Ishikawa (cell line): Measurements from ENCODE around the gene MACF1.

Source experiments
- CEBPB ChIP-seq: IDR thresholded peaks from 2 replicates; pipeline ENCODE4 v1.6.1; 2012
- CREB1 ChIP-seq: IDR thresholded peaks from 2 replicates; pipeline ENCODE4 v1.6.1; 2012; ENCODE audit warnings: low read depth
- EGR1 ChIP-seq: IDR thresholded peaks from 2 replicates; pipeline ENCODE4 v1.6.1; 2012
- EP300 ChIP-seq: IDR thresholded peaks from 2 replicates; pipeline ENCODE4 v1.6.1; 2012; ENCODE audit warnings: borderline replicate concordance
- FOXM1 ChIP-seq: IDR thresholded peaks from 2 replicates; pipeline ENCODE4 v1.6.1; 2012; ENCODE audit warnings: low read depth, borderline replicate concordance
- MAX ChIP-seq: IDR thresholded peaks from 2 replicates; pipeline ENCODE4 v1.6.1; 2012
- NFIC ChIP-seq: IDR thresholded peaks from 2 replicates; pipeline ENCODE4 v1.6.1; 2012
- RAD21 ChIP-seq: IDR thresholded peaks from 2 replicates; pipeline ENCODE4 v1.6.1; 2012; ENCODE audit warnings: low read depth
- REST ChIP-seq: IDR thresholded peaks from 2 replicates; pipeline ENCODE4 v1.6.1; 2012; ENCODE audit warnings: low read depth, mild to moderate bottlenecking
- TAF1 ChIP-seq: IDR thresholded peaks from 2 replicates; pipeline ENCODE4 v1.6.1; 2012; ENCODE audit warnings: low read depth, mild to moderate bottlenecking
- TCF12 ChIP-seq: IDR thresholded peaks from 2 replicates; pipeline ENCODE4 v1.6.1; 2012; ENCODE audit warnings: low read depth
- TEAD4 ChIP-seq: IDR thresholded peaks from 2 replicates; pipeline ENCODE4 v1.6.1; 2012
- YY1 ChIP-seq: IDR thresholded peaks from 2 replicates; pipeline ENCODE4 v1.6.1; 2012; ENCODE audit warnings: low read depth
- ZBTB7A ChIP-seq: IDR thresholded peaks from 2 replicates; pipeline ENCODE4 v1.6.1; 2012; ENCODE audit warnings: low read depth
- TF ChIP-seq, protein P1 (sequence below): IDR thresholded peaks from 2 replicates; pipeline ENCODE4 v1.6.1; 2012

The MACF1 gene

GRCh38 chr1:39173119-39173994 lies 31.1 kb upstream of the MACF1 start:
- TF ChIP-seq TEAD4, result no peak
- 0 out of 2 replicates have a peak, but pooled peaks have one; percentile 12 for TF ChIP-seq RAD21

DNA sequence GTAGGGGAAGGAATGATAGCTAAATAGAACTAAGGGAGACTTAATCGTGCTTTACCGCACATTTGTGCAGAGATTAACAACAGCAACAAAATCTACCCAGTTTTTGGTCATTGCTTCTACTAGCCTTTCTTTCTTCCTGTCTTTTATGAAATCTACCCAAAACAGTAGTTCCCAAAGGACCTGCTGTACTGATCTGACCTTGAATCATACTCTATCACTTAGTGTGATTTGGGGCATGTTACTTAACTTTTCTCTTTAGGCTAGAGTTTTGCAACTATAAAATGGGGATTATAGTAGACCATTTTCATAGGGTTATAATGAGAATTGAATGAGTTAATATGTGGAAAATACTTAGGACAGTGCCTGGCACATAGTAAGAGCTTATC lies 30.5 kb upstream of the MACF1 start:
- TF ChIP-seq YY1 (no peak), TEAD4 (no peak), MAX (no peak), EP300 (no peak), EGR1 (no peak), CREB1 (no peak)

DNA sequence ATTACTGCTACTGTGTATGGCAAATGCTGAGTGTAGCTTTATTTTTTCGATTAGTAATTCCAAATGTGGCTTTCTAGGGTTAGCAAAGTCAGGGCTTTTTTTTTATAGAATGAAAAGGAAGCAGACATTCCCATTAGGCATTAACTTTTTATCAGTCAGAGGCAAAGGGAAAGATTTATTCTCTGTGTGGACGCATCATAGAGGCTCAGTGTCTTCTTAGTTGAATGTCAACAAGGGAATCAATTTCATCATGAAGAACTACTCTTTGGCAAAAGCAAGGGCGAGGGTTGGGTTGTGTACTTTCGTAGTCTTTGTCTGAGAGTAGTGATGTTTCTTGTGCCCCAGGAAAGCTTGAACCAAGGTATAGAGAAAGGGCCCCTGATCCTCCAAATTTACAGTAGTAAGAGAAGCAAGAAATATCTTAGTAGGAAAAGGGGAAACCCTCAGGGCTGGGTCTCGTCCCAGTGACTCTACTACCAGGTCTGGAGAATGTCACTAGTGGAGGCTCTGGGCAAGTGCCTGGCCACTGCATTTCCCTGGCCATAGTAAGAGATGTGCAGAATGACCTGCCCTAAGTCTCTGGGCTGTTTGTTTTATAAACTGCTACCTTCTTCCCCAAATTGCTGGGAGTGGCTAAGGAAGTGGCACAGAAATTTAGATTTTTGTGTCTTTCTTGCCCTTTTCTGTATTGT lies 30.0 kb upstream of the MACF1 start:
- no peak for TF ChIP-seq CEBPB
- no peak for TF ChIP-seq TAF1
- no peak for TF ChIP-seq RAD21
- no peak for TF ChIP-seq TEAD4
- TF ChIP-seq EP300, result no peak
- TF ChIP-seq MAX, result no peak
- no peak for TF ChIP-seq NFIC
- no peak for TF ChIP-seq YY1
- TF ChIP-seq EGR1, result no peak
- no peak for TF ChIP-seq TCF12
- TF ChIP-seq, protein P1, sequence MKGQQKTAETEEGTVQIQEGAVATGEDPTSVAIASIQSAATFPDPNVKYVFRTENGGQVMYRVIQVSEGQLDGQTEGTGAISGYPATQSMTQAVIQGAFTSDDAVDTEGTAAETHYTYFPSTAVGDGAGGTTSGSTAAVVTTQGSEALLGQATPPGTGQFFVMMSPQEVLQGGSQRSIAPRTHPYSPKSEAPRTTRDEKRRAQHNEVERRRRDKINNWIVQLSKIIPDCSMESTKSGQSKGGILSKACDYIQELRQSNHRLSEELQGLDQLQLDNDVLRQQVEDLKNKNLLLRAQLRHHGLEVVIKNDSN, result no peak
- no peak for TF ChIP-seq ZBTB7A
- TF ChIP-seq FOXM1, result no peak
- no peak for TF ChIP-seq CREB1
- TF ChIP-seq REST, result no peak

DNA sequence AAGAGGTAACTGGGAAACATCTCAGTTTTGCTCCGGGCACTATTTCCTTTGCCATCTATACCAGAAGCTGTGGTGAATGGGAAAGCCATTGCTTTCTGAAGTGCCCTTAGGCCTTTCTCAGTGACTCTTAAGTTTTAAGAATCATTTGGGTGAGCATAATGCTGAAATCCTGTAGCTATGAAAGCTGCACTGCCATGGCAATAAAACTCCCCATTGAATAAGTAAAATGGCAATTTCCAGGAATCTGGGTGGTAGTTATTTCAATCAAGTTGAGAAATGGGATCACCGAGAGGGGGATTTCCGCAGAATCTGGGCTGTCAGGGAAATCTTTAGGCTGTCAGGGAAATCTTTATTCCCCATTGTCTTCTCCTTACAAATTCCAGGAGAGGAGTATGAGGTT lies 26.8 kb upstream of the MACF1 start:
- TF ChIP-seq ZBTB7A (no peak), TAF1 (no peak), REST (no peak), NFIC (no peak), CREB1 (no peak), YY1 (no peak), EGR1 (no peak), TEAD4 (no peak), CEBPB (no peak), TCF12 (no peak), MAX (no peak)

DNA sequence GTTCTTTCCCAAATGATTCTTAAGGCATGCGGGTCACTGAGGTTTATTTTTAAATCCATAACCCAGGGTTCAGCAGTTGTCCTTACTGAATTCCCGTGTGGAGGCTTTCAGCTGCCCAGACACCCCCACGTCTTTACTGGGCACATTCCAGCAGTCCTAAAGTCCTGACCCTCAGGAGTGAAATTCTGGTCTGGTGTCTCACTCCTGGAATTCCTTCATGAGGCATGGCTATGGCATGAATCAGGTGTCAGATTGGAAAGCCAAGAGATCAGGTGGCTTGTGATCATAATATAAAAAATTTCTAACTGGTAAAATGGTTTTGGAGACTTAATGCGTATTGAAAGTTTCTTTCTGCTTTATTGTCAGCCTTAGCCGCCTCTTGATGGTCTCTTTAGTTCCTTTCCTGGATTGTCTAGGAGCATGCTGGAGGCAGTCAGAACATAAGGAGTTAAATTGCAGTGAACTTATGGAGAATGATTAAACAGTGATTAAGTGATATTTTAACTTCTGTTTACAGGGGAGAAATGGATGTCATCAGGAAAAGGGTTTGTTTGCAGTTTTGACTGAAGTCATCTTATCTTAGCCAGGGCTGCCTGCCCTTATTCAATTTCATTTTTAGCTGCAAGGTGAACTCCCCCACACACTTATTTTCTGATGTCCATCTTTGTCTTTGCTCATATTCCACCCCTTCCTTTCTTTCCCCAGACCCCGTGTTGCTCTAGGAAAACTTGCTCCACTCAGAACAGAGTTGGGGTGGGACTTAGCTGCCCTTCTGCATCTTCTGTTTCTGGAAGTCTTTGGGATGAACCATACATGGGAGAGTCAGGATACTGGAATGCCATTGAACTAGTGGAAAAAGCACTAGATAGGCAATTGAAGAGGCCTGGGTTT lies 25.7 kb upstream of the MACF1 start:
- no peak; the same call in 1 of the 2 replicates for TF ChIP-seq RAD21
- TF ChIP-seq EP300, result peak; percentile 64; the same call in 1 of the 2 replicates
- peak; percentile 93 for TF ChIP-seq TEAD4
- TF ChIP-seq MAX, result 0 out of 2 replicates have a peak, but pooled peaks have one; percentile 20
- no peak for TF ChIP-seq ZBTB7A
- TF ChIP-seq FOXM1, result peak; percentile 42; the same call in 1 of the 2 replicates
- TF ChIP-seq CREB1, result no peak
- TF ChIP-seq, protein P1, result no peak
- peak; percentile 69 for TF ChIP-seq TCF12
- no peak for TF ChIP-seq TAF1
- TF ChIP-seq NFIC, result peak; percentile 49; the same call in 1 of the 2 replicates
